ENCODE data around the gene TRAK1. TPM values are rescaled to one million over a fixed set of nuclear protein-coding genes. Genes with fewer than 3 reads are reported as not detected.

TRAK1 gene
- total RNA-seq, 2 experiments from 2014 or later = 62.5 to 88.3 TPM

GRCh38 chr3:42114130-42114725 is 23.1 kb downstream of the TRAK1 start:
- Histone ChIP-seq H3K9me2 (ENCODE audit: insufficient read depth, low read length) (no peaks in the 10 kb centered on the region), H3K27ac (ENCODE audit: low read depth, low read length, poor library complexity, severe bottlenecking) (peak overlapping the region; percentile 62), H3K36me3 (ENCODE audit: insufficient read depth, low read length) (peaks cover 22% of the 10 kb centered on the region), H3K4me3 (ENCODE audit: low read depth, low read length, poor library complexity, severe bottlenecking) (no peak overlapping the region), H3K4me1 (ENCODE audit: insufficient read depth, low read length, poor library complexity, severe bottlenecking) (peaks cover 28% of the 10 kb centered on the region), H3K79me2 (ENCODE audit: insufficient read depth, low read depth, low read length) (peaks cover 2% of the 10 kb centered on the region), H2AFZ (ENCODE audit: low read length) (no peak overlapping the region), H3K9me3 (ENCODE audit: low read length) (no peaks in the 10 kb centered on the region), H4K20me1 (ENCODE audit: insufficient read depth, low read length) (0 out of 2 replicates have a peak, but pooled peaks cover 15% of the 10 kb centered on the region), H3K4me2 (ENCODE audit: low read length) (peak overlapping the region; percentile 40)
- BruUV-seq (replicated peaks) = no TSS peak
- CTCF ChIA-PET (ENCODE audit: unreplicated experiment) = no interaction called here
- POLR2A ChIA-PET = no interaction called here
- intact Hi-C loops (cut with micrococcal nuclease; ENCODE audit: unreplicated experiment) = no loop called here
- TF ChIP-seq EZH2phosphoT487 (IDR thresholded peaks at IDR 0.05; ENCODE audit: borderline replicate concordance, low read depth, low read length) (no peak), CTCF (conservative IDR thresholded peaks at IDR 0.05; ENCODE audit: low read length) (no peak)
- DNase-seq (ENCODE audit: low spot score) = peak; percentile 42

- Histone ChIP-seq H3K4me3 (ENCODE audit: low read depth, low read length, poor library complexity, severe bottlenecking) (no peak overlapping the region), H3K9me2 (ENCODE audit: insufficient read depth, low read length) (no peaks in the 10 kb centered on the region), H4K20me1 (ENCODE audit: insufficient read depth, low read length) (0 out of 2 replicates have a peak, but pooled peaks cover 15% of the 10 kb centered on the region), H3K27ac (ENCODE audit: low read depth, low read length, poor library complexity, severe bottlenecking) (no peak overlapping the region), H3K36me3 (ENCODE audit: insufficient read depth, low read length) (peaks cover 22% of the 10 kb centered on the region), H3K4me2 (ENCODE audit: low read length) (no peak overlapping the region), H3K9me3 (ENCODE audit: low read length) (no peaks in the 10 kb centered on the region), H3K79me2 (ENCODE audit: insufficient read depth, low read depth, low read length) (peaks cover 2% of the 10 kb centered on the region), H2AFZ (ENCODE audit: low read length) (no peak overlapping the region), H3K4me1 (ENCODE audit: insufficient read depth, low read length, poor library complexity, severe bottlenecking) (peaks cover 36% of the 10 kb centered on the region)
- intact Hi-C loops (cut with micrococcal nuclease; ENCODE audit: unreplicated experiment) = no loop called here
- TF ChIP-seq CTCF (conservative IDR thresholded peaks at IDR 0.05; ENCODE audit: low read length) (no peak), EZH2phosphoT487 (IDR thresholded peaks at IDR 0.05; ENCODE audit: borderline replicate concordance, low read depth, low read length) (no peak)
- DNase-seq (ENCODE audit: low spot score) = no peak
- ChIA-PET POLR2A (no interaction called here), CTCF (ENCODE audit: unreplicated experiment) (no interaction called here)
- BruUV-seq (replicated peaks) = no TSS peak
Observed at GRCh38 chr3:42115215-42115614, 24.1 kb downstream of the TRAK1 start.

GRCh38 chr3:42115946-42116345 is 24.8 kb downstream of the TRAK1 start:
- POLR2A ChIA-PET = no interaction called here
- Histone ChIP-seq H3K4me1 (ENCODE audit: insufficient read depth, low read length, poor library complexity, severe bottlenecking) (peaks cover 42% of the 10 kb centered on the region), H3K27ac (ENCODE audit: low read depth, low read length, poor library complexity, severe bottlenecking) (no peak overlapping the region), H3K9me3 (ENCODE audit: low read length) (no peaks in the 10 kb centered on the region), H3K4me3 (ENCODE audit: low read depth, low read length, poor library complexity, severe bottlenecking) (no peak overlapping the region), H3K4me2 (ENCODE audit: low read length) (no peak overlapping the region), H3K36me3 (ENCODE audit: insufficient read depth, low read length) (peaks cover 25% of the 10 kb centered on the region), H3K79me2 (ENCODE audit: insufficient read depth, low read depth, low read length) (peaks cover 7% of the 10 kb centered on the region), H3K9me2 (ENCODE audit: insufficient read depth, low read length) (no peaks in the 10 kb centered on the region), H2AFZ (ENCODE audit: low read length) (no peak overlapping the region), H4K20me1 (ENCODE audit: insufficient read depth, low read length) (0 out of 2 replicates have a peak, but pooled peaks cover 15% of the 10 kb centered on the region)
- intact Hi-C loops (cut with micrococcal nuclease; ENCODE audit: unreplicated experiment) = no loop called here
- CTCF ChIA-PET (ENCODE audit: unreplicated experiment) = no interaction called here
- no peak for DNase-seq (ENCODE audit: low spot score)
- no TSS peak for BruUV-seq (replicated peaks)
- TF ChIP-seq EZH2phosphoT487 (IDR thresholded peaks at IDR 0.05; ENCODE audit: borderline replicate concordance, low read depth, low read length) (no peak), CTCF (conservative IDR thresholded peaks at IDR 0.05; ENCODE audit: low read length) (no peak)

All from OCI-LY7 (cell line).